Hematopoietic multipotent progenitor cell treated with erythropoietin and hydrocortisone succinate and interleukin-3 and kit ligand, for 15 days (in vitro differentiated cells): ENCODE measurements around the gene GET3.
"Not testable (repeated sequence)": the region's sequence is repeated elsewhere in the genome, so short reads cannot be mapped to it uniquely, and the experiment has no call there.

Experiments
- DNase-seq: peaks from one replicate; pipeline ENCODE4 v3.0.0-alpha.2; 2015; ENCODE audit warnings: low spot score

Gene GET3

GRCh38 chr19:12715929-12716328, 21.4 kb upstream of the GET3 start:
- no peak for DNase-seq

- no peak for DNase-seq
These were observed 17.0 kb upstream of the GET3 start for GRCh38 chr19:12720296-12720695.

GRCh38 chr19:12720851-12721655, 16.2 kb upstream of the GET3 start:
- no peak for DNase-seq

GRCh38 chr19:12721656-12722565, 15.4 kb upstream of the GET3 start:
- DNase-seq: peak; percentile 49

- peak; percentile 99 for DNase-seq
These were observed 14.5 kb upstream of the GET3 start for GRCh38 chr19:12722566-12723380.

DNA sequence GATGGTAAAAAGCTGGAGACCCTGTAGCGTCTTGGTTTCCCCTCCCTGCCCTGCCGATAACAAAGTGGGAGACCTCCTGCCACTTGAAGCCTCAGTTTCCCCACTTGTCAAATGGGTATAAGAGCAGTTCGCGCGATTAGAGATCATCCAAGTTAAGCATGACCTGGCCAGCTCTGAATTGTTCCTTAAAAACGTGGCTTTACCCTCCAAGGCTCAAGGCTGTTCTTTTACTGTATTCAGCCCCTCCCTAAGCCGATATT, 14.0 kb upstream of the GET3 start:
- DNase-seq: no peak

DNA sequence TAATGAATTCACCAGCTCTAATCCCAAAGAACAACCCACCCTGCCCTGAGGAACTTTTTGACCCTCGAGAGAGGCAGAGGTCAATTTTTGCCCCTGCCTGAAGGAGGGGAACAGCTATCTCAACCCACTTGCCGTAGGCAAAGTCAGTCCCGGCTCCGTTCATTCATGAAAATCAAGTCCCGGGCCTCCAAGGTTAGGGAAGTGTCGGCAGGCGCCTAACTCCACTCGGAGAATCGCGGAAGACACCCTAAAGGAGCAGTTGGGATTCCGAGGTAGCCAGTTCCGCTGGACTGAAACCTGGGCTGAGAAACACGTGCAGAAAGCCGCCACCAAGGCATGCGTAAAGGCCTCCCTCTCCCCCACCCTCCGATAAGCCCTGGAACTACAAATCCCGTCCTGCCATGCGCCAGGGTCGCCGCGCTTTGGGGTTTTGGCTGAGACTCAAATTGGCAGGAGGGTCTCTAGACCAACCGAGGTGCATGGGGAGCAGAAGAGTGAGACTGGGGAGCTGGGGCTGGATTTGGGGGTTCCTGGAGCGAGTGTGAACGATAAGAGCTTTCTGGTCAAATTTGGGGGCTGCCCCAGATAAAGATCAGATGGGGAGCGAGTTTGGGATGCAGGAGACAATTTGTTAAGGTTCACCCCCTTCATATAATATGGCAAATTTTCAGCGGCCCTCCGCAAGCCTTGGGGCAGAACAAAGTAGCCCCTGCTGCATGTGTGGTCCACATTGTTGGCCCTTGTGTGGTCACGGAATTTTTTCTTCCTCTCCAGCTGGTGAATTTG, 13.5 kb upstream of the GET3 start, which contains the start of gene TNPO2:
Gene TNPO2 (minus strand): TSS at position 292 of the 786 bp plus-strand sequence. CDS start 2,955 bp downstream, outside the sequence.
- DNase-seq: peak; percentile 46

DNA sequence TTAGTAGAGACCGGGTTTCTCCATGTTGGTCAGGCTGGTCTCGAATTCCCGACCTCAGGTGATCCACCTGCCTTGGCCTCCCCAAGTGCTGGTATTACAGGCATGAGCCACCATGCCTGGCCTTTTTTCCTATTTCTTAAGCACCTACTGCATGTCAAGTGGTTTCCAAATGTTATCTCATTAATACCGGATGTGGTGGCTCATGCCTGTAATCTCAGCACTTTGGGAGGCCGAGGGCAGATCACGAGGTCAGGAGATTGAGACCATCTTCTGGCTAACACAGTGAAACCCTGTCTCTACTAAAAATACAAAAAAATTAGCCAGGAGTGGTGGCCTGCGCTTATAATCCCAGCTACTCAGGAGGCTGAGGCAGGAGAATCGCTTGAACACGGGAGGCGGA, 11.7 kb upstream of the GET3 start:
- not testable (repeated sequence) for DNase-seq

DNA sequence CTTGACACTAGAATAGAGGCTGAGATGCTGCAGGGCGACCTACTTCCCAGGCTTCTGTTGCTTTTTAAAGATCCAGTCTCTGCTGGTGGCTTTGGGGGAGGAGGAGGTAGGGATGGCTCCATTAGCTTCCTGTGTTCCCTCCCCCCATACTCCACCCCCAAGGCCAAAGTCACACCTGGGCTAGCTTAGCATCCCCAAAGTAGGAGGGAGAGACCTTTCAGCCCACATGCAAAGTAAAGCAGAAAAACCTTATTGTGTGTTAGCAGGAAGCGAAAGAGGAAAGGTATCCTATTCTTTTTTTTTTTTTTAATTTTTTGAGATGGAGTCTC, 10.3 kb upstream of the GET3 start:
- DNase-seq: no peak

DNA sequence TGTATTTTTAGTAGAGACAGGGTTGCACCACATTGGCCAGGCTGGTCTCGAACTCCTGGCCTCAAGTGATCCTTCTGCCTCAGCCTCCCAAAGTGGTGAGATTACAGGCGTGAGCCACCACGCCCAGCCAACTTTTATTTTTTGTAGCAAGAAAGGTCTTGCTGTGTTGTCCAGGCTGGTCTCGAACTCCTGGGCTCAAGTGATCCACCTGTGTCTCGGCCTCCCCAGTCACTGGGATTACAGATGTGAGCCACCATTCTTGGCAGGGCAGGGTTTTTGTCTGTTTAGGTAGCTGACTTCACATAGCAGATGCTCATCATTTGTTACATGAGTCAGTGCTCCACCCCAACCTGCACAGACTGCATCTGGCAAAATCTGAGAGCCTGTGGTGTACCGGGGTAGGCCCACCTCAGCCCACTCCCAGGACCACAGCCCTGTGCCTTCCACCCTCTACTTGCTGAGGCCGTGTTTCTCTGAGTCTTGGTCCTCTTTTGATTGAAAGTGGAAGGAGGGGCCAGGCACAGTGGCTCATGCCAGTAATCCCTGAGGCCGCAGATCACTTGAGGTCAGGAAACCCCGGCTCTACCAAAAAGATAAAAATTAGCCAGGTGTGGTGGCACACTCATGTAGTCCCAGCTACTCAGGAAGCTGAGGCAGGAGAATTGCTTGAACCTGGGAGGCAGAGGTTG, 9.4 kb upstream of the GET3 start:
- DNase-seq: no peak

DNA sequence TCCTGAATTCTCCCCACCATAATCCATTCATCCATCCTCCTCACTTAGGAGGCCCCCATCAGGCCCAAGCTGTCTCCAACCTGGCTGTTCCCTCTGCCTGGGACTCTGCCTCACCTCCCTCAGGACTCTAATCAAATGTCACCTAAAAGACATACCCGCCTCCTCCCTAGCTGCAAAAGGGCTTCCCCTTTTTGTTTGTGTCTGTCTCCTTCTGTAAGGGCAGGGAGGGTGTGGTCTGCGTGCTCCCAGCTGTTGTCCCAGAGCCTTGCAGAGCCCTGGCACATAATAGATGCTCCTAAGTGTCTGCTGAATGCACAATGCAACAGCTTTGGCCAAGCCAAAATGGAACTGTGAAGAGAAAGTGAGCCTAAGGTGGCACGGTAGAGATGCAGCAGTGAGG, 7.2 kb upstream of the GET3 start:
- DNase-seq: no peak

GRCh38 chr19:12731337-12731736, 6.0 kb upstream of the GET3 start:
- no peak for DNase-seq

DNA sequence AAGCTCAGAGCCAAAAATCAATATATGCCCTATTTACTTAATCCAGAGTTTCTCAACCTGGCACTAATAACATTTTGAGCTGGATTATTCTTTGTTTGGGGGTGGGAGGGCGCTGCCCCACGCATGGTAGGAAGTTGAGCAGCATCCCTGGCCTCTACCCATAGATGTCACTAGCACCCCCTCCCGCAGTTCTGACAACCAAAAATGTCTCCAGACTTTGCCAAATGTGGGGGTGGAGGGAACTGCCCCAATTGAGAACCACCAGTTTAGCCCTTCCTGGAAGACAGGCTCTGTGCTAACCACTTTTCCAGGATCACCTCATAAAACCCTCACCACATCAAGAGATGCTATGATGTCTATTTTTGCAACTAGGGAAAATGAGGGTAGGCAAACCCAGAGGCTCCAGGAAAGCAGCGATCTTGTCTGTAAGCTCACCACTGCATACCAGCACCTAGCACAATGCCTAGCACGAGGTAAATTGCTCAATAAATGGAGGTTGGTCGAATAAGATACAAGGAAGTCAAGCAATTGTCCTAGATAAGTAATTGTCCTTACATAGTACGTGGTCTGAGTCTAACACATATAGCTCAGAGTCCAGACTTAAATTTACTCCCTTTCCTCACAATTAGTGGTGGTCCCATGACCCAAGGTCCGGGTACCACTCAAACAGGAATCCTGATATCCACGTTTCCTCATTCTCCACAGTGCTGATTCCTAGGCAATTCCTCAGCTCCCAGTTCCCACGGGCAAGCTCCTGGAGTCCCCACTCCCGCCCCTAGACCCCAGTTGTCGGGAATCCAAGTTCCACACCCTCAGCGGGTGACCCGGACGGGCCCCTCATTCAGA, 3.7 kb upstream of the GET3 start:
- DNase-seq: peak; percentile 70

DNA sequence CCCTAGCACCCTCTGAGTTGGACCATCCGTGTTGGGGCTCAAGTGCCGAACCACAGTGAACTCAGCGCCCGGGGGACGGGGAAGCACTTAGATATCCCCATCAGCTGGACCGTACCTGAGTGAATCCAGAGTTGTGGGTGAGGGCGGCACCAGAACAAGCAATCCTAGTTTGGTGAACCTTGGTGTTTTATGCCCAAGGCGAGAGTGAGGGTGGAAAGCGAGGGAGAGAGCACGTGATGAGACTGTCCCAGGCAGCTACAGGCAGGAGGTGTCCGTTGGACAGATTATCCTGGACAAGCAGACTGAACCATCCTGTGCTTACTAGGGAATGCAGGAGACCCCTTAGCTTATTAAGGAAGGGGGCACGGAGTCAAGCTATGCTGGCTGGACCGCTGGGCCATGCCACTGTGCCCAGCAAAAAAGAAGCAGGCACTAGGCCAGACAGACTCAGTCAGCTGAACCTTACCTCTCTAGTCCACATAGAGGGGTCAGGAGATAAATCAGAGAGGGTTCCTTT, 596 bp downstream of the GET3 start:
- no peak for DNase-seq

DNA sequence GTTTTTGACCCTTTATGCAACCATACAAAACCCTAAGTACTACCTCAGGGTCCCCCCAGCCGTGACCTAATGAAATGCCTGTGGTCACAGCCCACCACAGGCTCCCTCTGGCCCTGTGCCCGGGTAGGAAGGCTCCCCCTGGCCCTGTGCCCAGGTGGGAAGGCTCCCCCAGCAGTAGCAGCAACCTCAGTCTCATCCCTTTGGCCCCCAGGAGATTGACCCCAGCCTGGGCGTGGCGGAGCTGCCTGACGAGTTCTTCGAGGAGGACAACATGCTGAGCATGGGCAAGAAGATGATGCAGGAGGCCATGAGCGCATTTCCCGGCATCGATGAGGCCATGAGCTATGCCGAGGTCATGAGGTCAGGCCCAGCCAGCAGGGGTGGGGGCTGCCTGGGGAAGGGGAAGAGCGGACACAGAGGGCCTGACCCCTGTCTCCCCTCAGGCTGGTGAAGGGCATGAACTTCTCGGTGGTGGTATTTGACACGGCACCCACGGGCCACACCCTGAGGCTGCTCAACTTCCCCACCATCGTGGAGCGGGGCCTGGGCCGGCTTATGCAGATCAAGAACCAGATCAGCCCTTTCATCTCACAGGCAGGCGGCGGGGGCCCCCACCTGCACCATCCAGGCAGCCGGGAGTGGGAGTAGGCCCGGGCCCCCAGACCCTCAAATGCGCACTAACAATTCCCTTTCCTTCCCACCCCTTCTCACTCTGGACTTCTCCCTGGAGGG, 8.0 kb downstream of the GET3 start:
- DNase-seq: no peak

- DNase-seq: no peak
These were observed 11.2 kb downstream of the GET3 start for GRCh38 chr19:12748489-12748888.

DNA sequence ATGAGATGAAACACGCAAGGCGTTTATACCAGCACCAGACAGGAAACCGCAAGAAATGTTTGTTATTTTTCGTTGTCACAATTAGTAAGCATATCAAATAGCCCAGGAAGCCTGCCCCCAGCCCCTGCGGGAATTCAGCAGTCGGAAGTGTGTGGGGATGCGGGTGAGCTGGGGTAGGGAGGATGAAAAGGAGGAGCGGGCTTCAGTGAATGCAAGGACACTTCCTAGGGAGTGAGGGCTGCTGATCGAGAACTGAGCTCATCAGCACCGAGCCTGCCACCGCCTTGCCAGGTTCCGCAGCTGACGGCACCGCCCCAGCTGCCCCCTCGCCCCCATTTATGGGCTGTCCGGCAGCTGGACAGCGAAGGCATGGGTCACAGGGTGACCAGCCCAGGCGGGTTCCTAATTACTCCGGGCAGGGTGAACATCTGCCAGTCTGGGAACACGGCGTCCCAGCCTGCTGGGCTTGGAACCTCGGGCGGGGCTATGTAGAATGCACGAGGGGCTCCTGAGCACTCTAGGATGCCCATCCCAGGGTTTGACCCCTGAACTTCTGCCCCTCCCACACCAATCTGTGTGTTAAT, 12.7 kb downstream of the GET3 start:
- no peak for DNase-seq

DNA sequence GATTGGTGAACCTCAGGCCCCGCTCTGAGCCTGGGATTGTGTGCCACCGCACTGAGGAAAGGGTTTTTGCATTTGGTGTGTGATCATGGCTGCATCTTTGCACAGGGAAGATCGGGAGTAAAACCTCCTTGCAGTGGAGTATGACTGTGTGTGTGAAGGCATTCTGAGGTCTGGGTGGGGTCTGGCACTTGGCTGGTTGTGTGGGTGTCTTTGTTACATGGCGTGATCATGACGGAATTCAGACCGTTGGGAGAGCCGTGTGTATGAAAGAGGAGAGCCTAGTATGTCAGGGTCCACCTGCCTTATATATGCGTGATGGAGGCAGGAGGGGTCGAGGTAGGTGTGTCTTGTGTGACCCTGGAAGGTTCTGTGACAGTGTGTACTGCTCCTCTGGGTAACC, 13.6 kb downstream of the GET3 start:
- no peak for DNase-seq

DNA sequence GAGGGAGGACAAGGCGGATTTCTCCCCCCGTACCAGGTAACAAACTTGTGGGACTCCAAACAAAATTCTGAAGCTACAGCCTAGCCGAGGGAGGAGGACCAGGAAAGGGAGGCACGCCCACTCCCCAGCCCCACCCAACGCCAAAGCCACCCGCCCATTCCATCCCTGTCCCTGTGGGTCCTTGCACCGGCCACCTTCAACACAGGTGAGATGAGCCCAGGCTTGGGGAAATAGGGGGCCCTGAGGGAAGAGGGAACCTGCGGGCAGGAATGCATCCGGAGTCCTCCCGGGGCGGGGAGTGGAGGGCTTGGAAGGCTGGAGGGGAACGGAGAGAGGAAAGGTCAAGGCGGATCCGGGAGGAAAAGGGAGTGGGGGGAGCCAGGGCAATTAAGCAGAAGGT, 14.3 kb downstream of the GET3 start, which contains the start of gene BEST2:
Gene BEST2 (plus strand): TSS at position 157 of the 400 bp plus-strand sequence. CDS start 802 bp downstream, outside the sequence.
- no peak for DNase-seq
